HG03469 (cell line): ENCODE results near the gene PRIM1.
"Not testable (repeated sequence)": the region's sequence is repeated elsewhere in the genome, so short reads cannot be mapped to it uniquely, and the experiment has no call there.

Source experiments
- ATAC-seq: cut with Tn5 transposase; IDR thresholded peaks from one replicate; pipeline ENCODE4 v1.9.1; 2021; ENCODE audit warnings: mild to moderate bottlenecking, moderate library complexity, moderate number of reproducible peaks; ENCODE audit not compliant: unreplicated experiment

Gene PRIM1

DNA sequence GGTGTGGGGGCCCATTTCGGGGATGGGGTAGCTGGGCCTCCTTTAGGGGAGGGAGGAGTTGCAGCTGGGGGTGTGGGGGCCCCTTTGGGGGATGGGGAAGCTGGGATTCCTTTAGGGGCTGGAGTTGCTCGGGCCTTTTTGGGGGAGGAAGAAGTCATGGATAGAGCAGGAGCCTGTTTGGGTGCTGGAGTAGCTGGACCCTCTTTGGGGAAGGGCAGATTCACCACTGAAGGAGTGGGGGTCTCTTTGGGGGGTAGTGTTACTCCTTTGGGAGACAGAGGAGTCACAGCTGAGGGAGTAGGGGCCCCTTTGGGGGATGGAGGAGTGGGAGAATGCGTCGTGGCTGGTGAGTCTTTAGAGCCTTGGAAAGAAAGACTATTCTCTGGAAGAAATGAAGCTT, 33.5 kb downstream of the PRIM1 start:
- no peak for ATAC-seq

GRCh38 chr12:56718149-56718548, 34.0 kb downstream of the PRIM1 start:
- no peak for ATAC-seq

GRCh38 chr12:56716933-56717880, 34.9 kb downstream of the PRIM1 start:
- ATAC-seq, result no peak

DNA sequence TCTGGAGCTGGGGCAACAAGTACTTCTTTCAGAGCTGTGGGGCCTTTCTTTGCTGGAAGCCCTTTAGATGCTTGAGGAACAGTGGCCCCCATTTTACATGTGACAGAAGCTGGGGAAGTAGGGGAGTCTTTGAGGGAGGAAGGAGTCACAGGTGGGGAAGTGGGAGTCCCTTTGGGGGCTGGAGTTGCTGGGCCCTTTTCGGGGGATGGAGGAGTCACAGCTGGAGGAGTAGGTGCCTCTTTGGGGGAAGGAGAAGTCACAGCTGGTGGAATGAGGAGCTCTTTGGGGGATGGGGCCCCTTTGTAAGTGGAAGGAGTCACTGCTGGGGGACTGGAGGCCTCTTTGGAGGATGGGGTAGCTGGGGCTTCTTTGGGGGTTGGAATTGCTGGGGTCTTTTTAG, 35.7 kb downstream of the PRIM1 start:
- no peak for ATAC-seq

DNA sequence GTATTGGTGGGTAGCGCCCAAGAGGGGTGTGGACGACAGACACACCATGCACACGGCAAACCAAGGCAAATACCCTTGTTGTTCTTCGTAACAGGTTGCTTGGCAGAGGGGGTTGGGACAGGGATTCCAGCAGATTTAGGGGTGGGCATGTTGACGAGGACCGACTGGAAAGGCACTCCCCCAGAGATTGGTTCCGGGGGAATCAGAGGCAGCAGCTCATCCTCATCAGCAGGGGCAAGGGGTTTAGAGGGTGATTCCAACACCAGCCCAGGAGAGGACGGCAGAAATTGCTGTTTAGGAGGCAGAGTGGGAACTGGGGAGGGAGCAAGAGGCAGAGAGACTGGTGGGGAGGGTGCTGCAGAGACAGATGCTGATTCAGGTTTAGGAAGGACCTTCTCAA, 36.3 kb downstream of the PRIM1 start:
- no peak for ATAC-seq

DNA sequence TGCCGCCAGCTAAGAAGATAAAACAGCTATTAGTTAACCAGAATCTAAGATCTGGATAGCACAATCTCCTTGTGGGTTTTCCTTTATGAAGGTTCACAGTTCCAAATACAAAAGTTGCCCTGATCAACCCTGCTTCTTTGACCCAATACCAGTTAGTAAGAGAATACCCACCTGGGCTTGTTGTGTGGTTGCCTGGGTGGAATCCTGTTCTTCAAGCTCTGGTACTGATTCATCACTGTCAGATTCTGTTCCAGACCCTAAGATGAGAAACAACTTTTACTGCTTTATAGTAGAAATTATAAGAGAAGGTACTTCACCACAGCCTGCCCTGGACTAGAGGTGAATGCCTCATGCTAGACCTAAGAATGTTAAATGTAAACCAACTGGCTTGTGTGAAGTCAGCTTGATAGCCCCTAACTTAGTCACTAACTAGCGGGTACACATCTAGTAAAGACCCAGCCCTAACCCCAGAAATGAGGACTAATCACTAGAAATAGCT, 37.6 kb downstream of the PRIM1 start:
- no peak for ATAC-seq

DNA sequence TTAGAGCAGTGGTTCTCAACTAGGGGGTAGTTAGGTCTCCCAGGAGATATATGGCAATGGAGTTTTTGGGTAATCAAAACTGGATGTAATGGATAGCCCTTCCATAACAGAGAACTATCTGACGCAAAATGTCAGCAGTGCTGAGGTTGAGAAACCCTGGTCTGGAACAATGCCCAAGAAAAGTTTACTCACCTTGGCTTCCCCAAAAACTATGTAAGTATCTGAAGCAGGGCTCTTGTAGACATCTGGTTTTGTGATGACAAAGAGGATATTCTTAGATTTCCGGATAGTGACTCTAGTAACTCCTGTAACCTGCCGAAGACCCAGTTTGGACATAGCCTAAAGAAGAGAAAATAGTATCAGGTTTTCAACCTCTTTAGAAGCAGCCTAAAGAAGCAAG, 38.8 kb downstream of the PRIM1 start:
- ATAC-seq, result no peak

DNA sequence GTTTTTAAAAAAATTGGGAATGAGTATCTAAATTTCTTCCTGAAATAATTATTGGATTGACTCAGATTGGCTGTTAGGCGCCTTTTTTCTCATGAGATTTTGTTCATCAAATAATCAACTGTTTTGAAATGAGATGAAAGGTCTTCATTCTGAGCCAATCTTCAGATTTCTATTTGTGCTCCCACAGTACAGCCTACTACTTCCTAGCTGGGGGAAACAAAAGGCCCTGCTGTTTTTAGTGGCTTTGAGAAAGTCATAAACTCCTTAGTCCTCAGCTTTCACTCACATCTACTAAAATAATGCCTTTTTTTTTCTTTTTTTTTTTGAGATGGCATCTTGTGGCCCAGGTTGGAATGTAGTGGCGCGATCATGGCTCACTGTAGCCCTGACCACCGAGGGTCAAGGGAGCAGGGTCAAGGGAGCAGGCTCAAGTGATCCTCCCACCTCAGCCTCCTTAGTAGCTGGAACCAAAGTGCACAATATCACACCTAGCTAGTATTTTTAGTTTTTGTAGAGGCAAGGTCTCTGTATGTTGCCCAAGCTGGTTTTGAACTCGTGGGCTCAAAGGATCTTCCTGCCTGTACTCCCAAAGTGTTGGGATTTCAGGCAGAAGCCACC, 42.3 kb downstream of the PRIM1 start:
- ATAC-seq, result no peak

DNA sequence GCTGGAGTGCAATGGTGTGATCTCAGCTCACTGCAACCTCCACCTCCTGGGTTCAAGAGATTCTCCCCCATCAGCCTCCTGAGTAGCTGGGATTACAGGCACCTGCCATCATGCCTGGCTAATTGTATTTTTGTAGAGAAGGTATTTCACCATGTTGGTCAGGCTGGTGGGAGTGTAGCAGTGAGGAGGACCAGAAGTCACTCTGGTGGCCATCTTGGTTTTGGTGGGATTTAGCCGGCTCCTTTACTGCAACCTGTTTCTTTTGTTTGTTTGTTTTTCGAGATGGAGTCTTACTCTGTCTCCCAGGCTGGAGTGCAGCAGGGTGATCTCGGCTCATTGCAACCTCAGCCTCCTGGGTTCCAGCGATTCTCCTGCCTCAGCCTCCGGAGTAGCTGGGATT, 47.6 kb downstream of the PRIM1 start:
- ATAC-seq, result not testable (repeated sequence)

- ATAC-seq, result no peak
Measured at GRCh38 chr12:56699020-56699661, 53.0 kb downstream of the PRIM1 start.

DNA sequence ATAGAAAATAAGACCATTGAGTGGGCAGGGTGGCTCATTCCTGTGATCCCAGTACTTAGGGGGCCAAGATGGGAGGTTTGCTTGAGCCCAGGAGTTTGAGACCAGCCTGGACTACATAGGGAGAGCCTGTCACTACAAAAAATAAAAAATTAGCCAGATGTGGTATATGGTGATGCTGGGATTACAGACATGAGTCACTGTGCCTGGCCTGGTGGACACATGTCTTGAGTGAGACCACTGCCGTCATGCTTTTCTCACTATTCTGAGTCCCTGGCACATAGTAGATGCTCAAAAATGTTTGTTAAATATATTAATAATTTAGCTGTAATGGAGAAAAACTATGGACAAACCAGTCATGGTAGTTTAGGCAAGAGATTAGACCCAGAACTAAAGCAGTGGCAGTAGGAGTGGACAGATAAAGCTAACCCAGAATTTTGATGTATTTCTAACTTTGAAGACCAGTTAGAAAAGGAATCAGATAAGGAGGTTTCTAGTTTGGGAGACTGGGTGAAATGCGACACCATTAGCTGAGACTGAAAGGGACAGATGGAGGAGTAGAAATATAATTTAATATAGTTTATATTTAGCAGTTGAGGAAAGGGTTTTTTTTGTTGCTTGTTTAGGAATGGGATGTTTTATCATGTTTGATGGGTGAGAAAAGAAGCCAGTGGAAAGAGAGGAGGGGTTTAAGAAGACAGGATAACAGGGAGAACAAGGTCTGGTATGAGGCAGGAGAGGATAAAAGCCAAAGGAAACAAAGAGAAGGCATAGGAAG, 56.6 kb downstream of the PRIM1 start:
- no peak for ATAC-seq

GRCh38 chr12:56694161-56694560, 58.0 kb downstream of the PRIM1 start:
- ATAC-seq, result no peak

DNA sequence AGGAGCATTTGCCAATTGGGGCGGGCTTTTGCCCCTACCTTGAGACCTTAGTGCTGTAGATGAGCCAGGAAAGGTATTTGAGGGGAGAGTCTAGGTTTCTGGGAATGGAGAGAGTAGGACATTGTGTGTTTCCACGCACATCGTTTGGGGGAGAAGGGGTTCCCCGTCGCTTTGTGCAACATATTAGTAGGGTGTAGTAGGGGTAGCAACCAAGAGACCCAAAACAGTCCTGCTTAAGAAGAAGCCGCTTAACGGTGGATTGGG, 63.3 kb downstream of the PRIM1 start:
- no peak for ATAC-seq

GRCh38 chr12:56688129-56688845, 63.8 kb downstream of the PRIM1 start, which contains the start of gene PTGES3:
Gene PTGES3 (minus strand): TSS chr12:56688284. CDS start chr12:56687999, 285 bp downstream.
- ATAC-seq, result peak; percentile 33

GRCh38 chr12:56687223-56688128, 64.6 kb downstream of the PRIM1 start:
- peak; percentile 12 for ATAC-seq

DNA sequence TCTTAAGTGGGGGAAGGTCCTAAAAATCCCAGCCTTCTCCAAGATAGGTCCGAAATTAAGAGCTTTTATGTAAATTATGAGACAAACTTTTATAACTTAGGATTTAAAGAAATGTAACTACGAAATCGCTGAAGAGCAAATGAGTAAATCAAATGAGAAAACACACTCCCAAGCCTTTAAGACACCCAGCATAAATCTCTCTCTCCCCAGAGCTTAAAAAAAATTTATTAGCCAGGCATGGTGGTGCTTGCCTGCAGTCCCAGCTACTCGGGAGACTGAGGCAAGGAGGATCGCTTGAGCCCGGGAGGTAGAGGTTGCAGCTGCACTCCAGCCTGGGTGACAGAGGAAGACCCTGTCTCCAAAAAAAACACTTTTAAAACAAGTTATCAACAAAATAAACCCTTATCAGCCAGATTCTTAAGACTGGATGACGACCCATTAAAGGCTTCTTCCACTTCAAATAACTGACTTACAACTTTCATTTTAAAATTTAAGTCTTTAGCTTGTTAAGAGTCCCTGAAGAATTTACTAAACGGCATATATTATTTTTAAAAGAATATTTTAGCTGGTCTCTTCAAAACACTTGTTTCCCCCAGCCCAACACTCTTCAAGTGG, 67.3 kb downstream of the PRIM1 start:
- ATAC-seq, result no peak

- ATAC-seq, result no peak
Measured at GRCh38 chr12:56682323-56682722, 69.8 kb downstream of the PRIM1 start.
